OCI-LY7 (cell line): ENCODE results near the gene LRRFIP2. TPM values are rescaled to one million over a fixed set of nuclear protein-coding genes. Genes with fewer than 3 reads are reported as not detected.

Experiments
- BruUV-seq: library from RNA; stranded (reverse); fragments of 400-500 nt; replicated peaks from 2 replicates; lab custom pipeline; 2021; lab: Mats Ljungman, UMichigan
- CTCF ChIA-PET: fragments of 300-600 bp; sonication (Branson Sonifier 250); formaldehyde crosslinking; loops from one replicate; lab custom pipeline; 2022; ENCODE audit warnings: antibody characterized with exemption; ENCODE audit not compliant: unreplicated experiment; lab: Charles Lee
- POLR2A ChIA-PET: fragments of 300-600 bp; sonication (Branson Sonifier 250); formaldehyde crosslinking; loops from one replicate; lab custom pipeline; 2022; ENCODE audit warnings: antibody characterized with exemption; lab: Charles Lee
- DNase-seq: peaks from one replicate; pipeline ENCODE4 v3.0.0-alpha.2; 2015; ENCODE audit warnings: low spot score
- H2AFZ ChIP-seq: fragments of 200-600 bp; sonication (generic), shearing (Covaris generic); 2 replicates; pipeline ENCODE4 v1.6.1; 2014; ENCODE audit warnings: mild to moderate bottlenecking, antibody characterized with exemption, low read length, moderate library complexity
- H3K27ac ChIP-seq: fragments of 200-600 bp; sonication (generic); 2 replicates; pipeline ENCODE4 v1.5.1; 2014; ENCODE audit warnings: mixed run types, low read depth, mild to moderate bottlenecking, moderate library complexity, low read length, inconsistent platforms; ENCODE audit not compliant: poor library complexity, severe bottlenecking
- H3K36me3 ChIP-seq: fragments of 200-600 bp; sonication (generic); 2 replicates; pipeline ENCODE4 v1.6.1; 2014; ENCODE audit warnings: mild to moderate bottlenecking, antibody characterized with exemption, low read length, moderate library complexity, mixed read lengths; ENCODE audit not compliant: insufficient read depth
- H3K4me1 ChIP-seq: fragments of 200-600 bp; sonication (generic); 2 replicates; pipeline ENCODE4 v1.5.1; 2014; ENCODE audit warnings: mild to moderate bottlenecking, low read length; ENCODE audit not compliant: insufficient read depth, poor library complexity, severe bottlenecking
- H3K4me2 ChIP-seq: fragments of 200-600 bp; sonication (generic); 2 replicates; pipeline ENCODE4 v1.6.1; 2014; ENCODE audit warnings: mild to moderate bottlenecking, low read length
- H3K4me3 ChIP-seq: fragments of 200-600 bp; sonication (generic); 2 replicates; pipeline ENCODE4 v1.5.1; 2014; ENCODE audit warnings: mild to moderate bottlenecking, low read depth, low read length; ENCODE audit not compliant: poor library complexity, severe bottlenecking
- H3K79me2 ChIP-seq: fragments of 200-600 bp; sonication (generic); 2 replicates; pipeline ENCODE4 v1.6.1; 2016; ENCODE audit warnings: low read depth, mild to moderate bottlenecking, low read length, moderate library complexity, mixed read lengths; ENCODE audit not compliant: insufficient read depth
- H3K9me2 ChIP-seq: fragments of 200-600 bp; sonication (generic); 2 replicates; pipeline ENCODE4 v1.6.1; 2016; ENCODE audit warnings: mild to moderate bottlenecking, low read length, mixed read lengths; ENCODE audit not compliant: insufficient read depth
- H3K9me3 ChIP-seq: fragments of 200-600 bp; sonication (generic); 2 replicates; pipeline ENCODE4 v1.6.1; 2014; ENCODE audit warnings: mild to moderate bottlenecking, mixed run types, low read length, mixed read lengths
- H4K20me1 ChIP-seq: fragments of 200-600 bp; sonication (generic); 2 replicates; pipeline ENCODE4 v1.6.1; 2014; ENCODE audit warnings: mild to moderate bottlenecking, antibody characterized with exemption, low read length, moderate library complexity, mixed read lengths; ENCODE audit not compliant: insufficient read depth
- EZH2phosphoT487 ChIP-seq: fragments of 200-600 bp; sonication (generic); IDR thresholded peaks from 2 replicates; pipeline ENCODE4 v1.6.1; 2018; ENCODE audit warnings: low read depth, borderline replicate concordance, mild to moderate bottlenecking, mixed run types, antibody characterized with exemption, low read length, moderate library complexity, mixed read lengths
- intact Hi-C: fragments of 100-400 bp; cut with micrococcal nuclease; formaldehyde crosslinking; loops from one replicate; pipeline ENCODE4 v1.10.0; 2022; ENCODE audit not compliant: unreplicated experiment
- total RNA-seq, 2 experiments: library from RNA; depleted of rRNA in 1 of 2; stranded (reverse); fragments of >200 nt in 1 of 2; shearing (Covaris generic) in 1 of 2; gene quantifications; 2 replicates each; pipeline ENCODE4 v1.2.3, GENCODE V29; 2014 to 2022
- TF ChIP-seq, protein P1 (sequence below): fragments of 200-600 bp; sonication (generic); conservative IDR thresholded peaks from 2 replicates; pipeline ENCODE4 v1.5.1; 2014; ENCODE audit warnings: mild to moderate bottlenecking, antibody characterized with exemption, low read length, moderate library complexity, mixed read lengths

The LRRFIP2 gene
- total RNA-seq, 2 experiments from 2014 or later: 23.7 to 37.3 TPM

- no peak overlapping the region for H3K4me2 ChIP-seq
- H2AFZ ChIP-seq: no peak overlapping the region
- peaks cover 12% of the 10 kb centered on the region; the same call in 1 of the 2 replicates for H3K36me3 ChIP-seq
- POLR2A ChIA-PET: interaction anchor here (0.6 kb wide), 1 partner anchor 28 kb away, joined by 3 read pairs; no protein-coding TSS in a partner anchor
- H3K27ac ChIP-seq: no peak overlapping the region
- no peaks in the 10 kb centered on the region for H3K4me1 ChIP-seq
- TF ChIP-seq, protein P1, sequence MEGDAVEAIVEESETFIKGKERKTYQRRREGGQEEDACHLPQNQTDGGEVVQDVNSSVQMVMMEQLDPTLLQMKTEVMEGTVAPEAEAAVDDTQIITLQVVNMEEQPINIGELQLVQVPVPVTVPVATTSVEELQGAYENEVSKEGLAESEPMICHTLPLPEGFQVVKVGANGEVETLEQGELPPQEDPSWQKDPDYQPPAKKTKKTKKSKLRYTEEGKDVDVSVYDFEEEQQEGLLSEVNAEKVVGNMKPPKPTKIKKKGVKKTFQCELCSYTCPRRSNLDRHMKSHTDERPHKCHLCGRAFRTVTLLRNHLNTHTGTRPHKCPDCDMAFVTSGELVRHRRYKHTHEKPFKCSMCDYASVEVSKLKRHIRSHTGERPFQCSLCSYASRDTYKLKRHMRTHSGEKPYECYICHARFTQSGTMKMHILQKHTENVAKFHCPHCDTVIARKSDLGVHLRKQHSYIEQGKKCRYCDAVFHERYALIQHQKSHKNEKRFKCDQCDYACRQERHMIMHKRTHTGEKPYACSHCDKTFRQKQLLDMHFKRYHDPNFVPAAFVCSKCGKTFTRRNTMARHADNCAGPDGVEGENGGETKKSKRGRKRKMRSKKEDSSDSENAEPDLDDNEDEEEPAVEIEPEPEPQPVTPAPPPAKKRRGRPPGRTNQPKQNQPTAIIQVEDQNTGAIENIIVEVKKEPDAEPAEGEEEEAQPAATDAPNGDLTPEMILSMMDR: no peak
- TF ChIP-seq EZH2phosphoT487: no peak
- CTCF ChIA-PET: no interaction called here
- intact Hi-C loops: no loop called here
- no peaks in the 10 kb centered on the region for H3K9me2 ChIP-seq
- no peak for DNase-seq
- H4K20me1 ChIP-seq: no peaks in the 10 kb centered on the region
- H3K79me2 ChIP-seq: no peaks in the 10 kb centered on the region
- H3K4me3 ChIP-seq: no peak overlapping the region
- H3K9me3 ChIP-seq: no peaks in the 10 kb centered on the region
- BruUV-seq: no TSS peak
These were observed 36.9 kb downstream of the LRRFIP2 start for GRCh38 chr3:37137516-37137915.

- intact Hi-C loops: no loop called here
- no peaks in the 10 kb centered on the region for H3K79me2 ChIP-seq
- H3K9me3 ChIP-seq: no peaks in the 10 kb centered on the region
- no peak overlapping the region for H3K4me3 ChIP-seq
- no peaks in the 10 kb centered on the region for H4K20me1 ChIP-seq
- no peak overlapping the region for H3K4me2 ChIP-seq
- H2AFZ ChIP-seq: no peak overlapping the region
- no peaks in the 10 kb centered on the region for H3K4me1 ChIP-seq
- no peaks in the 10 kb centered on the region for H3K36me3 ChIP-seq
- DNase-seq: no peak
- no TSS peak for BruUV-seq
- no peaks in the 10 kb centered on the region for H3K9me2 ChIP-seq
- ChIA-PET CTCF (no interaction called here), POLR2A (interaction anchor here (0.9 to 1.0 kb wide), 2 partner anchors 8 to 11 kb away, joined by 3 to 5 read pairs; no protein-coding TSS in a partner anchor)
- H3K27ac ChIP-seq: no peak overlapping the region
- TF ChIP-seq, protein P1: no peak
- TF ChIP-seq EZH2phosphoT487: no peak
These were observed 38.3 kb downstream of the LRRFIP2 start for GRCh38 chr3:37136067-37136466.

- intact Hi-C loops: no loop called here
- H4K20me1 ChIP-seq: no peaks in the 10 kb centered on the region
- ChIA-PET POLR2A (no interaction called here), CTCF (no interaction called here)
- no TSS peak for BruUV-seq
- no peaks in the 10 kb centered on the region for H3K36me3 ChIP-seq
- no peaks in the 10 kb centered on the region for H3K4me1 ChIP-seq
- no peak overlapping the region for H3K27ac ChIP-seq
- TF ChIP-seq, protein P1: no peak
- TF ChIP-seq EZH2phosphoT487: no peak
- H3K4me3 ChIP-seq: no peak overlapping the region
- no peaks in the 10 kb centered on the region for H3K9me2 ChIP-seq
- no peaks in the 10 kb centered on the region for H3K9me3 ChIP-seq
- H3K4me2 ChIP-seq: no peak overlapping the region
- DNase-seq: no peak
- no peak overlapping the region for H2AFZ ChIP-seq
- no peaks in the 10 kb centered on the region for H3K79me2 ChIP-seq
These were observed 38.8 kb downstream of the LRRFIP2 start for GRCh38 chr3:37135561-37135960.
